Measurements from ENCODE around the gene TMCC1.

DNA sequence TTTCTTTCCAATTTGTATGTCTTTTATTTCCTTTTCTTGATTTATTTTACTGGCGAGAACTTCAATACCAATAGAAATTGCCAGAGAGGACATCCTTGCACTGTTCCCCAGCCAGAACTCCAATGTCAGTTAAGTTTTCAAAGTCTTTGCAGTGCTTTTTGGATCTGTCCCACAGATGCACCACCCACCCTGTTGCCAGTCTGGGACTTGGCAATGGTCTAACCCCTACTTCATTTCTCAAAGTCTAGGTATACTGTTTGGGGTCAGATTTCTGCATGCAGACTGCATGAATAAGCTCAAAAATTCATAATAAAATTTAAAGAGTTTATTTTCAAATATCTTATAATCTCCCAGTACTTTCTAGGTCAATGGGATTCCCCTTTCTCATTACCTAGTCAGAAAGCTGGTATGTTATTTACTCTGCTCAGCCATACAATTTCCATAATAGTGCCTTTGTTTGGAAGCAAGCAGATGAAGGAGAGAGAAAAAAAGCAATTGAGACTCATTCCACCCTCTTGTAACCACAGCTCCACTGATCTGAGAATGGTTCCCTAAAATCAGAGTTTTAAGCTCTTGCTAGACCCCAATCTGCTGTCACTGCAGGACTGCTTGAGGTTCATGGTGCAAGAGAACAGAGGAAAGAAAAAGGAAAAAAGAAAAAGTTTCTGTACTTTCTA is 161.2 kb downstream of the TMCC1 start:
- TF ChIP-seq POLR2A (IDR thresholded peaks at IDR 0.05) (no peak), CTCF (IDR thresholded peaks at IDR 0.05) (no peak)

Measured in thyroid gland (tissue), 4 donors.